SU-DHL-6 (cell line): ENCODE measurements around the gene TTLL1.

Experiments used
- H2AFZ ChIP-seq: fragments of 200-600 bp; sonication (generic); 2 replicates; pipeline ENCODE4 v1.6.1; 2014; ENCODE audit warnings: low read depth, mild to moderate bottlenecking, moderate library complexity, mixed read lengths, antibody characterized with exemption, low read length; ENCODE audit not compliant: severe bottlenecking
- H3F3A ChIP-seq: fragments of 200-600 bp; shearing (Covaris generic); 2 replicates; pipeline ENCODE4 v1.6.0; 2016; ENCODE audit warnings: antibody characterized with exemption, mild to moderate bottlenecking; ENCODE audit not compliant: insufficient read depth
- H3K27ac ChIP-seq: fragments of 200-600 bp; sonication (generic); 2 replicates; pipeline ENCODE4 v1.5.1; 2016; ENCODE audit warnings: low read depth, mild to moderate bottlenecking, low read length, moderate library complexity, mixed read lengths
- H3K27me3 ChIP-seq: fragments of 200-600 bp; sonication (generic), shearing (Covaris generic); 2 replicates; pipeline ENCODE4 v1.6.0; 2014; ENCODE audit warnings: mild to moderate bottlenecking, low read length
- H3K36me3 ChIP-seq: fragments of 200-600 bp; sonication (generic); 2 replicates; pipeline ENCODE4 v1.6.1; 2014; ENCODE audit warnings: mild to moderate bottlenecking, low read length, mixed read lengths
- H3K4me2 ChIP-seq: fragments of 300-600, 200-600 bp; shearing (Covaris generic), sonication (generic); 2 replicates; pipeline ENCODE4 v1.6.0; 2014; ENCODE audit warnings: low read length, low read depth, mild to moderate bottlenecking; ENCODE audit not compliant: poor library complexity, severe bottlenecking
- H3K4me3 ChIP-seq: fragments of 200-600 bp; sonication (generic); 2 replicates; pipeline ENCODE4 v1.5.1; 2014; ENCODE audit warnings: antibody characterized with exemption, low read length, mild to moderate bottlenecking, mixed read lengths; ENCODE audit not compliant: insufficient read depth, poor library complexity, severe bottlenecking
- H3K79me2 ChIP-seq: fragments of 200-600 bp; sonication (generic); 2 replicates; pipeline ENCODE4 v1.6.1; 2014; ENCODE audit warnings: mild to moderate bottlenecking, low read length, moderate library complexity; ENCODE audit not compliant: insufficient read depth
- H3K9ac ChIP-seq: fragments of 200-600 bp; sonication (generic); 2 replicates; pipeline ENCODE4 v1.7.0; 2014; ENCODE audit warnings: mild to moderate bottlenecking, low read length
- H3K9me2 ChIP-seq: fragments of 200-600 bp; sonication (generic); replicated peaks from 2 replicates; pipeline ENCODE4 v1.6.1; 2014; ENCODE audit warnings: low read length; ENCODE audit not compliant: insufficient read depth
- H3K9me3 ChIP-seq: fragments of 200-600 bp; sonication (generic); 2 replicates; pipeline ENCODE4 v1.6.1; 2014; ENCODE audit warnings: low read length, mixed read lengths; ENCODE audit not compliant: insufficient read depth
- H4K20me1 ChIP-seq: fragments of 200-600 bp; sonication (generic); 2 replicates; pipeline ENCODE4 v1.6.1; 2014; ENCODE audit warnings: low read depth, mild to moderate bottlenecking, antibody characterized with exemption, low read length, moderate library complexity, mixed read lengths
- CTCF ChIP-seq: fragments of 200-600 bp; sonication (generic); IDR thresholded peaks from one replicate; pipeline ENCODE4 v1.5.1; 2017; ENCODE audit warnings: antibody characterized with exemption, mild to moderate bottlenecking, low read length, moderate library complexity; ENCODE audit not compliant: insufficient read depth, poor library complexity, severe bottlenecking
- EZH2phosphoT487 ChIP-seq: fragments of 200-600 bp; sonication (generic), shearing (Covaris generic); conservative IDR thresholded peaks from 2 replicates; pipeline ENCODE4 v1.6.1; 2018; ENCODE audit warnings: mild to moderate bottlenecking, antibody characterized with exemption, low read length, moderate library complexity, mixed read lengths

TTLL1 gene

DNA sequence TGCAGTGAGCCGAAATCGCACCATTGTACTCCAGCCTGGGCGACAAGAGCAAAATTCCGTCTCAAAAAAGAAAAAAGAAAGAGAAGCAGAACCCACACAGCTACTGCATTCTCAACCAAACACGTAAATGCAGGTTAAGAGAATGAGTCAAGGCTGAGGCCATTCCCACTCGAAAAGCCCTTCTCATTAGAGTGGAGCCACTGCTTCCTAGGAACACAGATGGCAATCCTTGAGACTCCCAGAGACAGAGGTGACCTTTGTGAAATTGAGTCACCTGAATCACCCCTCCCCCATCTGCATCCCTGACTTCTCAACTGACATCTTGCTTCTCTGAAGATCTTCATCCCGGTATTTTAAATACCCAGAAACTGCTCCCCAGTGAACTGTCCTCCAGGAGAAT lies 82.4 kb downstream of the TTLL1 start:
- H3K27ac ChIP-seq, result no peak overlapping the region
- no peak overlapping the region for H3K9ac ChIP-seq
- no peaks in the 10 kb centered on the region for H3K36me3 ChIP-seq
- no peaks in the 10 kb centered on the region for H3K9me2 ChIP-seq
- H3K9me3 ChIP-seq, result no peaks in the 10 kb centered on the region
- H3K4me3 ChIP-seq, result no peak overlapping the region
- no peaks in the 10 kb centered on the region for H3K27me3 ChIP-seq
- no peak overlapping the region for H3K4me2 ChIP-seq
- H3K79me2 ChIP-seq, result peaks cover 79% of the 10 kb centered on the region
- no peaks in the 10 kb centered on the region for H3F3A ChIP-seq
- H2AFZ ChIP-seq, result no peak overlapping the region
- H4K20me1 ChIP-seq, result peaks cover 7% of the 10 kb centered on the region; the same call in 1 of the 2 replicates
- TF ChIP-seq CTCF (no peak), EZH2phosphoT487 (no peak)

DNA sequence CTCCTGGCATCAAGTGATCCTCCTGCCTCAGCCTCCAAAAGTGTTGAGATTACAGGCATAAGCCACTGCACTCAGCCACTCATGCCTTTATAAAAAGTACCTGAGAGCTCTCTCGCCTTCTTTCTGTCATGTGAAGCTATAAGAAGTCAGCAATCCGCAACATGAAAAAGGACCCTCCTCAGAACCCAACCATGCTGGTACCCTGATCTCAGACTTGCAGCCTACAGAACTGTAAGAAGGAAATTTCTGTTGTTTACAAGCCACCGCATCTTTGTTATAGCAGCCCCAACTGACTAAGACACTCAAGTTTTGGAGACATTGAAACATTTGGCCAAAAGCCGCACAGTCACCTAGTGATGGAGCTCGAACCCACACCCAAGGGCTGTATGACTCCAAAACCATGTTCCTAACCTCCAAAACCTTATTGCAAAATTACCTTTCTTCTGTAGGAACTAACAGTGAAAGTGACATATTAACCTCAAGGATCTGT lies 83.1 kb downstream of the TTLL1 start:
- Histone ChIP-seq H3K27me3 (no peaks in the 10 kb centered on the region), H3K4me2 (no peak overlapping the region), H3K9ac (no peak overlapping the region), H2AFZ (no peak overlapping the region), H3K36me3 (no peaks in the 10 kb centered on the region), H4K20me1 (peaks cover 9% of the 10 kb centered on the region; the same call in 1 of the 2 replicates), H3K9me2 (no peaks in the 10 kb centered on the region), H3K27ac (no peak overlapping the region), H3K4me3 (no peak overlapping the region), H3F3A (no peaks in the 10 kb centered on the region), H3K79me2 (peaks cover 81% of the 10 kb centered on the region), H3K9me3 (no peaks in the 10 kb centered on the region)
- TF ChIP-seq CTCF, result no peak
- no peak for TF ChIP-seq EZH2phosphoT487

DNA sequence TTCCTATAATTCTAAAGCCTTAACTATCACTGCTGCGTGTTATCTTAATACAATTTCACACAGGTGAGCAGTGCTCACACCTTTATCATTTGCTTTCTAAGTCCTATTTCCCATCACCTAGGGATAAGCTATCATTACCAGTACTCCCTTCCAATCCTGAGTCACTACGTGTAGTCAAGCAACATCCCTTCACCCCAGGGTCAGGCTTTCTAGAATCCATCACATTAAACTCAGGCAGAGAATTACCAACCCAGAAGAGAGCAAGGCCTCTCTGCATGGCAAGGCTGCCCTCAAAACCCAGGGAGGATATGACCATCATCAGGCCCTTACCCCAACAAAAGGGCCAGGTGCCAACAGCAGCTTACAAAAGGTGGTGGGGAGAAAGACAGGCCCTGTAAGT lies 84.1 kb downstream of the TTLL1 start:
- H3F3A ChIP-seq, result no peaks in the 10 kb centered on the region
- H3K79me2 ChIP-seq, result peaks cover 80% of the 10 kb centered on the region
- H4K20me1 ChIP-seq, result peaks cover 9% of the 10 kb centered on the region; the same call in 1 of the 2 replicates
- TF ChIP-seq CTCF, result no peak
- no peak for TF ChIP-seq EZH2phosphoT487
- H3K36me3 ChIP-seq, result no peaks in the 10 kb centered on the region
- no peak overlapping the region for H2AFZ ChIP-seq
- H3K9me2 ChIP-seq, result no peaks in the 10 kb centered on the region
- H3K27ac ChIP-seq, result no peak overlapping the region
- no peaks in the 10 kb centered on the region for H3K27me3 ChIP-seq
- H3K4me2 ChIP-seq, result no peak overlapping the region
- no peaks in the 10 kb centered on the region for H3K9me3 ChIP-seq
- H3K9ac ChIP-seq, result no peak overlapping the region
- no peak overlapping the region for H3K4me3 ChIP-seq
